Stimulated activated CD8-positive, alpha-beta memory T cell treated with anti-CD3 and anti-CD28 coated beads, Interleukin-4, amount 100 ng/mL, for 24 hours (primary cell): Measurements from ENCODE around the gene ACER3.
"Not testable (repeated sequence)": the region's sequence is repeated elsewhere in the genome, so short reads cannot be mapped to it uniquely, and the experiment has no call there.

Source experiments
- DNase-seq: peaks from one replicate; pipeline ENCODE4 v3.0.0-alpha.2; 2020; ENCODE audit warnings: low read depth

ACER3 gene

GRCh38 chr11:77038029-77038824 is 177.5 kb downstream of the ACER3 start:
- no peak for DNase-seq

GRCh38 chr11:77038825-77039326 is 178.2 kb downstream of the ACER3 start:
- DNase-seq = no peak

GRCh38 chr11:77039491-77040400 is 179.0 kb downstream of the ACER3 start:
- DNase-seq = no peak

- DNase-seq = no peak
Observed at GRCh38 chr11:77040401-77040777, 179.7 kb downstream of the ACER3 start.

- no peak for DNase-seq
Observed at GRCh38 chr11:77040889-77041288, 180.2 kb downstream of the ACER3 start.

- no peak for DNase-seq
Observed at GRCh38 chr11:77042111-77042726, 181.5 kb downstream of the ACER3 start.

- no peak for DNase-seq
Observed at GRCh38 chr11:77044356-77044755, 183.6 kb downstream of the ACER3 start.

- DNase-seq = no peak
Observed at GRCh38 chr11:77044886-77045285, 184.2 kb downstream of the ACER3 start.

GRCh38 chr11:77046060-77046501 is 185.4 kb downstream of the ACER3 start:
- peak; percentile 40 for DNase-seq

- DNase-seq = peak; percentile 49
Observed at GRCh38 chr11:77047007-77047927, 186.5 kb downstream of the ACER3 start.

- not testable (repeated sequence) for DNase-seq
Observed at GRCh38 chr11:77047928-77048446, 187.3 kb downstream of the ACER3 start.

- DNase-seq = no peak
Observed at GRCh38 chr11:77049026-77049425, 188.3 kb downstream of the ACER3 start.

GRCh38 chr11:77051511-77051910 is 190.8 kb downstream of the ACER3 start:
- DNase-seq = no peak

- DNase-seq = no peak
Observed at GRCh38 chr11:77052518-77052917, 191.8 kb downstream of the ACER3 start.

- no peak for DNase-seq
Observed at GRCh38 chr11:77053217-77054015, 192.7 kb downstream of the ACER3 start.

- DNase-seq = no peak
Observed at GRCh38 chr11:77054084-77054483, 193.4 kb downstream of the ACER3 start.

- DNase-seq = no peak
Observed at GRCh38 chr11:77055101-77055561, 194.4 kb downstream of the ACER3 start.

GRCh38 chr11:77055913-77056312 is 195.2 kb downstream of the ACER3 start:
- no peak for DNase-seq

- no peak for DNase-seq
Observed at GRCh38 chr11:77056814-77057402, 196.2 kb downstream of the ACER3 start.
